ENCODE data around the gene DENND1A. TPM values are rescaled to one million over a fixed set of nuclear protein-coding genes. Genes with fewer than 3 reads are reported as not detected.

DENND1A gene
- total RNA-seq, 1 donor from 2014 or later = 12.7 TPM

- Mint-ChIP-seq H3K9me3 (ENCODE audit: unreplicated experiment) (no peaks in the 10 kb centered on the region), H3K4me1 (ENCODE audit: low read depth, unreplicated experiment) (no peaks in the 10 kb centered on the region), H3K27ac (ENCODE audit: unreplicated experiment) (no peak overlapping the region), H3K36me3 (ENCODE audit: low read depth, unreplicated experiment) (peaks cover 8% of the 10 kb centered on the region), H3K27me3 (ENCODE audit: low read depth, unreplicated experiment) (no peaks in the 10 kb centered on the region), H3K4me3 (ENCODE audit: unreplicated experiment) (no peak overlapping the region)
- Histone ChIP-seq H3K9me3 (ENCODE audit: insufficient read depth, low read depth, low read length) (no peaks in the 10 kb centered on the region), H3K36me3 (ENCODE audit: insufficient read depth, low read length) (no peaks in the 10 kb centered on the region), H3K4me1 (ENCODE audit: insufficient read depth, low read length) (no peaks in the 10 kb centered on the region), H2AFZ (ENCODE audit: low read depth, low read length) (no peak overlapping the region), H3K4me3 (ENCODE audit: insufficient read depth, low read depth, low read length) (no peak overlapping the region), H3K9ac (ENCODE audit: low read length) (no peak overlapping the region), H3K27me3 (ENCODE audit: insufficient read depth, low read length) (no peaks in the 10 kb centered on the region), H3K79me2 (ENCODE audit: insufficient read depth, low read length) (no peaks in the 10 kb centered on the region), H3K4me2 (ENCODE audit: low read length) (no peak overlapping the region), H3K27ac (ENCODE audit: low read depth, low read length) (no peak overlapping the region), H4K20me1 (ENCODE audit: insufficient read depth, low read length) (no peaks in the 10 kb centered on the region)
- TF ChIP-seq CTCF (IDR thresholded peaks at IDR 0.05; ENCODE audit: insufficient read depth, low read depth, low read length) = no peak
- no peak for TF ChIP-seq EZH2 (IDR thresholded peaks at IDR 0.05; ENCODE audit: insufficient read depth, low read length)
- DNase-seq (ENCODE audit: low read depth) = no peak
- no peak for FAIRE-seq
These were observed 278.7 kb downstream of the DENND1A start for GRCh38 chr9:123651273-123651672.

GRCh38 chr9:123649909-123650308 lies 280.0 kb downstream of the DENND1A start:
- TF ChIP-seq CTCF (IDR thresholded peaks at IDR 0.05; ENCODE audit: insufficient read depth, low read depth, low read length) (no peak), EZH2 (IDR thresholded peaks at IDR 0.05; ENCODE audit: insufficient read depth, low read length) (no peak)
- FAIRE-seq = no peak
- no peak overlapping the region for H3K27ac ChIP-seq (ENCODE audit: low read depth, low read length)

GRCh38 chr9:123647145-123647544 lies 282.8 kb downstream of the DENND1A start:
- H2AFZ ChIP-seq (ENCODE audit: low read depth, low read length) = no peak overlapping the region
- Mint-ChIP-seq H3K4me1 (ENCODE audit: low read depth, unreplicated experiment) (no peaks in the 10 kb centered on the region), H3K27ac (ENCODE audit: unreplicated experiment) (no peak overlapping the region), H3K4me3 (ENCODE audit: unreplicated experiment) (no peak overlapping the region), H3K36me3 (ENCODE audit: low read depth, unreplicated experiment) (peaks cover 4% of the 10 kb centered on the region), H3K27me3 (ENCODE audit: low read depth, unreplicated experiment) (no peaks in the 10 kb centered on the region), H3K9me3 (ENCODE audit: unreplicated experiment) (no peaks in the 10 kb centered on the region)
- no peaks in the 10 kb centered on the region for H3K4me1 ChIP-seq (ENCODE audit: insufficient read depth, low read length)
- DNase-seq (ENCODE audit: low read depth) (no peak), FAIRE-seq (no peak)
- TF ChIP-seq CTCF (IDR thresholded peaks at IDR 0.05; ENCODE audit: insufficient read depth, low read depth, low read length) (no peak), EZH2 (IDR thresholded peaks at IDR 0.05; ENCODE audit: insufficient read depth, low read length) (no peak)
- no peak overlapping the region for H3K4me3 ChIP-seq (ENCODE audit: insufficient read depth, low read depth, low read length)
- H3K27me3 ChIP-seq (ENCODE audit: insufficient read depth, low read length) = no peaks in the 10 kb centered on the region
- H3K9me3 ChIP-seq (ENCODE audit: insufficient read depth, low read depth, low read length) = no peaks in the 10 kb centered on the region
- H3K9ac ChIP-seq (ENCODE audit: low read length) = no peak overlapping the region
- H3K4me2 ChIP-seq (ENCODE audit: low read length) = no peak overlapping the region
- no peaks in the 10 kb centered on the region for H4K20me1 ChIP-seq (ENCODE audit: insufficient read depth, low read length)
- H3K27ac ChIP-seq (ENCODE audit: low read depth, low read length) = no peak overlapping the region
- H3K79me2 ChIP-seq (ENCODE audit: insufficient read depth, low read length) = no peaks in the 10 kb centered on the region
- H3K36me3 ChIP-seq (ENCODE audit: insufficient read depth, low read length) = no peaks in the 10 kb centered on the region

More at GRCh38 chr9:123649909-123650308, 280.0 kb downstream of the DENND1A start:
- Histone ChIP-seq H4K20me1 (ENCODE audit: insufficient read depth, low read length) (no peaks in the 10 kb centered on the region), H3K4me3 (ENCODE audit: insufficient read depth, low read depth, low read length) (no peak overlapping the region), H3K27me3 (ENCODE audit: insufficient read depth, low read length) (no peaks in the 10 kb centered on the region), H2AFZ (ENCODE audit: low read depth, low read length) (no peak overlapping the region), H3K9me3 (ENCODE audit: insufficient read depth, low read depth, low read length) (no peaks in the 10 kb centered on the region), H3K9ac (ENCODE audit: low read length) (no peak overlapping the region), H3K4me2 (ENCODE audit: low read length) (no peak overlapping the region), H3K4me1 (ENCODE audit: insufficient read depth, low read length) (no peaks in the 10 kb centered on the region), H3K79me2 (ENCODE audit: insufficient read depth, low read length) (no peaks in the 10 kb centered on the region), H3K36me3 (ENCODE audit: insufficient read depth, low read length) (no peaks in the 10 kb centered on the region)
- no peaks in the 10 kb centered on the region for H3K4me1 Mint-ChIP-seq (ENCODE audit: low read depth, unreplicated experiment)
- no peak for DNase-seq (ENCODE audit: low read depth)
- no peak overlapping the region for H3K27ac Mint-ChIP-seq (ENCODE audit: unreplicated experiment)
- H3K36me3 Mint-ChIP-seq (ENCODE audit: low read depth, unreplicated experiment) = peaks cover 6% of the 10 kb centered on the region
- no peaks in the 10 kb centered on the region for H3K9me3 Mint-ChIP-seq (ENCODE audit: unreplicated experiment)
- no peaks in the 10 kb centered on the region for H3K27me3 Mint-ChIP-seq (ENCODE audit: low read depth, unreplicated experiment)
- H3K4me3 Mint-ChIP-seq (ENCODE audit: unreplicated experiment) = no peak overlapping the region

Measured in astrocyte (in vitro differentiated cells and primary cell).